Stomach (tissue), 4 donors: ENCODE results near the gene PRRC2C.

ENCODE experiments used
- POLR2A ChIP-seq, 4 donors: fragments of 450-650 bp; IDR thresholded peaks; one replicate each; pipeline ENCODE4 v1.6.1; 2016; ENCODE audit warnings: antibody characterized with exemption in 4 of 4, control low read depth in 2 of 4, mild to moderate bottlenecking in 1 of 4, moderate library complexity in 1 of 4
- TF ChIP-seq, protein P1 (sequence below), 7 experiments: fragments of 450-650 bp in 4 of 7; fragments of 200-600 bp in 3 of 7; sonication (generic) in 3 of 7; IDR thresholded peaks; one replicate each; pipeline ENCODE4 v1.5.1; 2016 to 2019; ENCODE audit warnings: antibody characterized with exemption in 7 of 7, control low read depth in 2 of 7, mild to moderate bottlenecking in 1 of 7

GRCh38 chr1:171622152-171622462 is 136.8 kb downstream of the PRRC2C start, which contains the start of gene MYOCOS:
- TF ChIP-seq, protein P1, sequence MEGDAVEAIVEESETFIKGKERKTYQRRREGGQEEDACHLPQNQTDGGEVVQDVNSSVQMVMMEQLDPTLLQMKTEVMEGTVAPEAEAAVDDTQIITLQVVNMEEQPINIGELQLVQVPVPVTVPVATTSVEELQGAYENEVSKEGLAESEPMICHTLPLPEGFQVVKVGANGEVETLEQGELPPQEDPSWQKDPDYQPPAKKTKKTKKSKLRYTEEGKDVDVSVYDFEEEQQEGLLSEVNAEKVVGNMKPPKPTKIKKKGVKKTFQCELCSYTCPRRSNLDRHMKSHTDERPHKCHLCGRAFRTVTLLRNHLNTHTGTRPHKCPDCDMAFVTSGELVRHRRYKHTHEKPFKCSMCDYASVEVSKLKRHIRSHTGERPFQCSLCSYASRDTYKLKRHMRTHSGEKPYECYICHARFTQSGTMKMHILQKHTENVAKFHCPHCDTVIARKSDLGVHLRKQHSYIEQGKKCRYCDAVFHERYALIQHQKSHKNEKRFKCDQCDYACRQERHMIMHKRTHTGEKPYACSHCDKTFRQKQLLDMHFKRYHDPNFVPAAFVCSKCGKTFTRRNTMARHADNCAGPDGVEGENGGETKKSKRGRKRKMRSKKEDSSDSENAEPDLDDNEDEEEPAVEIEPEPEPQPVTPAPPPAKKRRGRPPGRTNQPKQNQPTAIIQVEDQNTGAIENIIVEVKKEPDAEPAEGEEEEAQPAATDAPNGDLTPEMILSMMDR (IDR thresholded peaks at IDR 0.05) = no peak
- TF ChIP-seq POLR2A (IDR thresholded peaks at IDR 0.05) = no peak
